Transverse colon (tissue), 4 donors: Measurements from ENCODE around the gene ST3GAL3. TPM values are rescaled to one million over a fixed set of nuclear protein-coding genes. Genes with fewer than 3 reads are reported as not detected.

Source experiments
- DNase-seq: peaks from one replicate; pipeline ENCODE4 v3.0.0-alpha.2; 2019
- H3K27ac ChIP-seq, 4 donors: fragments of 200-600 bp; sonication (generic); 2 replicates each; pipeline ENCODE4 v1.5.1; 2016 to 2018; ENCODE audit warnings: inconsistent platforms in 4 of 4
- H3K27me3 ChIP-seq: fragments of 200-600 bp; sonication (generic); 2 replicates; pipeline ENCODE4 v1.5.1; 2017; ENCODE audit warnings: inconsistent platforms
- H3K36me3 ChIP-seq, 4 donors: fragments of 200-600 bp; sonication (generic); 2 replicates each; pipeline ENCODE4 v1.5.1; 2017 to 2019; ENCODE audit warnings: inconsistent platforms in 4 of 4
- H3K4me1 ChIP-seq, 4 donors: fragments of 200-600 bp; sonication (generic); 2 replicates each; pipeline ENCODE4 v1.5.1; 2017 to 2020; ENCODE audit warnings: inconsistent platforms in 4 of 4
- H3K4me3 ChIP-seq, 4 donors: fragments of 200-600 bp; sonication (generic); 1 replicate in 1 of 4; 2 replicates in 3 of 4; pipeline versions ENCODE4 v1.5.1 to v1.6.1; 2017 to 2019; ENCODE audit warnings: inconsistent platforms in 4 of 4
- H3K9me3 ChIP-seq, 2 donors: fragments of 200-600 bp; sonication (generic); 2 replicates each; pipeline ENCODE4 v1.5.1; 2017 to 2019; ENCODE audit warnings: inconsistent platforms in 2 of 2
- CTCF ChIP-seq, 5 experiments: fragments of 200-600 bp in 3 of 5; fragments of 450-650 bp in 2 of 5; sonication (generic) in 3 of 5; IDR thresholded peaks; 1 replicate in 2 of 5; 2 replicates in 3 of 5; pipeline ENCODE4 v1.5.1; 2016 to 2017; ENCODE audit warnings: antibody characterized with exemption in 5 of 5, inconsistent platforms in 3 of 5, mild to moderate bottlenecking in 2 of 5, moderate library complexity in 1 of 5
- EP300 ChIP-seq: sonication (generic); formaldehyde crosslinking; IDR thresholded peaks from one replicate; pipeline ENCODE4 v1.6.1; 2017; ENCODE audit warnings: antibody characterized with exemption, low read depth
- POLR2A ChIP-seq: fragments of 450-650 bp; IDR thresholded peaks from one replicate; pipeline ENCODE4 v1.6.1; 2016; ENCODE audit warnings: antibody characterized with exemption, mild to moderate bottlenecking, moderate library complexity
- POLR2AphosphoS5 ChIP-seq, 3 donors: sonication (generic); formaldehyde crosslinking; IDR thresholded peaks; one replicate each; pipeline ENCODE4 v1.6.1; 2016; ENCODE audit warnings: antibody characterized with exemption in 3 of 3
- WGBS, 2 donors: methylation state at CpG; one replicate each; pipeline ENCODE4 v1.1.5; 2018; ENCODE audit warnings: low coverage in 1 of 2; 5-methylcytosine and 5-hydroxymethylcytosine counted together
- in situ Hi-C, 4 donors: fragments of 200-750 bp; cut with MboI; loops; one replicate each; pipeline versions ENCODE4 v1.15.0 to v1.15.1; 2017; ENCODE audit warnings: low sequenced_read_pairs in 3 of 4, low pct_ligation_motif_present in 1 of 4, low pct_unique_long_range_greater_than_20kb in 1 of 4
- intact Hi-C: fragments of 100-400 bp; cut with DNase I; formaldehyde crosslinking; loops from one replicate; pipeline ENCODE4 v1.15.1; 2023; ENCODE audit warnings: low total_unique reads
- total RNA-seq, 4 donors: library from RNA; depleted of rRNA; stranded (reverse); fragments of >200 nt; gene quantifications; one replicate each; pipeline ENCODE4 v1.1.0, GENCODE V29; 2016

The ST3GAL3 gene
- total RNA-seq, 4 donors from 2014 or later, result 4.8 to 23.9 (median 9.7) TPM

DNA sequence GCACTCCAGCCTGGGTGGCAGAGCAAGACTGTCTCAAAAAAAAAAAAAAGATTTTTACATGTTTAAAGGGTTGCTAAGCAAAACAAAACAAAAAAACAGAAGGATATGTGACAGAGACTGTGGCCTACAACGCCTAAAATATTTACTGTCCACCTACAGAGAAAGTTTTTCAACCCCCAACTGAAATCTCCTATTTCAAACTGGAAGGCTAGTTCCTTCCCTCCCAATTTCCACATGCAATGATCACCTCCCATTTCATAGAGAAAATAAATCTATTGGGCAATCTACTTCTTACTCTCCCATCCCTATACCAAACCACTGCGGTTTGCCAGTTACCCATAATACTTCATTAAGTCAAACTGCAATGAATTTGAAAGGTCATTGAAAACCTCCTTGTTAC, 74.2 kb downstream of the ST3GAL3 start:
- Histone ChIP-seq H3K4me1 (peaks cover 0 to 17% (median 5%) of the 10 kb centered on the region in 4 donors), H3K9me3 (peaks cover 0 to 8% of the 10 kb centered on the region in 2 donors), H3K27me3 (no peaks in the 10 kb centered on the region), H3K36me3 (no peaks in the 10 kb centered on the region), H3K4me3 (no peak overlapping the region), H3K27ac (no peak overlapping the region)
- in situ Hi-C loops (no loop called here), intact Hi-C loops (no loop called here)
- TF ChIP-seq EP300 (no peak), POLR2AphosphoS5 (IDR thresholded peaks at IDR 0.05) (no peak), CTCF (IDR thresholded peaks at IDR 0.05) (no peak), POLR2A (no peak)
- DNase-seq, result no peak
- WGBS, 2 donors, result 58 to 75% methylated on average over 2 of the region's 2 CpGs

DNA sequence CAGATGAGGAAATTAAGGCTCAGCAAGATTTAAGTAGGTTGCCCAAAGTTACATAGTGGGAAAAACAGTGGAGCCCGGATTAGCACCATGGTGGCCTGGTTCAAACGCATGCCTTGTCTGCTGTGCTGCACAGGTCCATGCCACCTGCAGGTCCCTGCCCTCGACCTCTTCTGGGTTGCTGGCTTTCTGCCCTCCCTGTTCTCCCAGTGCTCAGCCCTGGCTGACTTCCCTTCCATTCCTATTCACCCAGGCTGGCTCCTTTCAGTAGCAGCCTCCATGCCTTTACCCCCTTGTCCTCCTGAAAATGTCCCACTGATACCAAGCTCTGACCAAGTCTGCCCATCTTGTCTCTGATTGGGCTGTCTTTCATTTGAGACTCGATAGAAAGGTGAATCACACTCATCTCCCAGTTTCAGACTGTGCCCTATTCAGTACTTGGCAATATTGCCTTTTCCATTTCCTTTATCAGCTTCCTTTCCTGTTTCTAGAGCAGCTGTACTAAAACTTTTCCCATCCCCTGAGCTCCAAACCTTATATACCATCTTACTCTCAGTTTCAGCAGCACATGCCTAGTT, 75.8 kb downstream of the ST3GAL3 start:
- no peaks in the 10 kb centered on the region for H3K27me3 ChIP-seq
- no peak for DNase-seq
- no peaks in the 10 kb centered on the region for H3K36me3 ChIP-seq
- TF ChIP-seq CTCF (IDR thresholded peaks at IDR 0.05) (no peak), POLR2A (no peak), POLR2AphosphoS5 (IDR thresholded peaks at IDR 0.05) (no peak), EP300 (no peak)
- in situ Hi-C loops, result no loop called here
- H3K4me3 ChIP-seq, result no peak overlapping the region
- H3K9me3 ChIP-seq, result peaks cover 0 to 8% of the 10 kb centered on the region in 2 donors
- WGBS, 2 donors, result 82 to 89% methylated on average over 2 to 4 of the region's 4 CpGs
- peaks cover 0 to 33% (median 13%) of the 10 kb centered on the region in 4 donors for H3K4me1 ChIP-seq
- intact Hi-C loops, result no loop called here
- no peak overlapping the region for H3K27ac ChIP-seq

DNA sequence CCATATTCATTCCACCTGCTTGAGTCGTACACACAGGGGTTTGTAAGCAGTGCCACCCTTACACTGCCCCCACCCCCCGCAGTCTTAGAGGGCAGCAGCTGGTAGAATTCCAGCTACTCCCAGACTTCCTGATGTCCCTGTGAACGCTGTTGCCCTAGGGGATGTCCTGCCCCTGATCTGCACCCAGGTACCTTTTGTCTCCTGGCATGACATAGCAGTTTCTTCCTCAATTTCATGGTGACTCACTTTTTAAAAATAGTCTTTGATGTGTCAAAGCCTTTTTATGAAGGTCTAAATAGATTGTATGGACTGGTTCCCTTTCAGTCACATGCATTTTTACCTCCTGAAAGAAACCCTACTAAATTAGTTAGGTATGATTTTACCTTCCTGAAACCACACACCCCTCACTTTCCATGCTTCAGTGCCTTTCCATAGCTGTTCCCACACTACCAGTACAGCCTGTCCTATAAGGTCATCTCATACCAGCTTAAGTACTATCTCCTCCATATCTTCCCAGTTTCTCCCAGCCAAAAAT, 76.4 kb downstream of the ST3GAL3 start:
- no peak overlapping the region for H3K27ac ChIP-seq
- H3K4me1 ChIP-seq, result peaks cover 0 to 36% (median 13%) of the 10 kb centered on the region in 4 donors
- intact Hi-C loops (no loop called here), in situ Hi-C loops (no loop called here)
- no peaks in the 10 kb centered on the region for H3K36me3 ChIP-seq
- DNase-seq, result no peak
- 75 to 100% methylated on average over 2 to 3 of the region's 3 CpGs for WGBS, 2 donors
- H3K9me3 ChIP-seq, result peaks cover 0 to 8% of the 10 kb centered on the region in 2 donors
- TF ChIP-seq POLR2A, result no peak
- no peak for TF ChIP-seq EP300
- no peak for TF ChIP-seq POLR2AphosphoS5 (IDR thresholded peaks at IDR 0.05)
- no peak for TF ChIP-seq CTCF (IDR thresholded peaks at IDR 0.05)
- H3K27me3 ChIP-seq, result no peaks in the 10 kb centered on the region
- no peak overlapping the region for H3K4me3 ChIP-seq

DNA sequence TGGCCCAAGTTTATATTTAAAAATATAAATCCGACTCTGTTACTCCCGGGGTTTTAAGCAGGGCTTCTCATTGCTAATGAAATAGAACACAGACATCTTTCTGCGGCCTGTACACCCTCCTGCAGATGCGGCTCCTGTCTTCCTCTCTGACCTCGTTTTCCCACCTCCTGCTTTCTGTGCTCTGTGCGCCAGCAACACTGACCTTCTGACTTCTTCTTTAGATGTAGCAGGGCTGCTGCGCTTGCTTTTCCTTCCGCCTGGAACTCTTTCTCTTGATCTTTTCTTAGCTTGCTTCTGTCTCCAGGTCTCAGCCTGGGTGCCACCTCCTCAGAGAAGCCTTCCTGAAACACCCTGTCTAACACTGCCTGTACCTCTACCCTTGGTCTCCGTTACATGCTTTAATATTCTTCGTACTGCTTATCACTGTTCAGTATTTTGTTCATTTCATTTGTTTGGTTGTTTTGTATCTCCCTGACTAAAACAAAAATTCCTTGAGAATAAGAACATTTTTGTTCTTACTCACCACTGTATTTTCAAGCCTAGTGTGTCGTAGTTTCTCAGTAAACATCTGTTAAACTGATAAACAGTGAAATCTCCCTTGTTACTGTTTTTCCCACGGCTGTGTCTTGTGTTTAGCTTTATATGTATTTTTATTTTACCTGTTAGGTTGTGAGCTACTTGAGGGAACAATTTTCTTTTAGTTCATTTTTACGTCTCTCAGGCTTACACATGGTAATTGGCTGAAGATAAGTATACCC, 79.0 kb downstream of the ST3GAL3 start:
- Histone ChIP-seq H3K4me3 (no peak overlapping the region), H3K9me3 (no peaks in the 10 kb centered on the region), H3K27ac (peak overlapping the region; percentile 52 to 67 (median 62)), H3K36me3 (no peaks in the 10 kb centered on the region), H3K27me3 (no peaks in the 10 kb centered on the region), H3K4me1 (peaks cover 0 to 30% (median 13%) of the 10 kb centered on the region in 4 donors)
- intact Hi-C loops (no loop called here), in situ Hi-C loops (no loop called here)
- TF ChIP-seq POLR2AphosphoS5 (IDR thresholded peaks at IDR 0.05) (no peak), EP300 (no peak), CTCF (IDR thresholded peaks at IDR 0.05) (no peak), POLR2A (no peak)
- WGBS, 2 donors, result 75 to 81% methylated on average over 11 to 13 of the region's 13 CpGs
- DNase-seq, result no peak
